ENCODE measurements around the gene TLK2.
A peak's percentile ranks its signal among the peaks of the same experiment; 100 is the strongest.
"Not testable (repeated sequence)": the region's sequence is repeated elsewhere in the genome, so short reads cannot be mapped to it uniquely, and the experiment has no call there.

Gene TLK2

DNA sequence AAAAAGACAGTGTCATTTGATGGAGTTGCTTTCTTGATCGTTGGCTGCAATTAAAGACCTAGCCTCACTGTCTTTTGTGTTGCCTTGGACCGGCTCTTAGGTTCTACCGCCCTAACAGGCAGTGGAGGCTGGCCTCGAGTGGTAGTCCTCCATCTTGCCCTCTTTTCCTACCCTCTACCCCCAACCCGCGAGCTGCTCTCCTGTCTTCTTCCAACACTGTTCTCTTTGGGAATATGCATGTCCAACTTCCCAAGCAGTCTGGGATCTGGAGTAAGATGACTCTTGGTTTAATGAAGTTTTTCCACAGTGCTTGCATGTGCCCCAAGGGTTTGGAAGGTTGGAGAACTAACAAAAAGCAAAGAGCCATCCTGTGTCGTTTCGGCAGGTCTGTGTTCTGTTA, 1.5 kb upstream of the TLK2 start:
- peak overlapping the region; percentile 80 for H3K9ac ChIP-seq (ENCODE audit: low read length)
- not testable (repeated sequence) for H2AFZ ChIP-seq (ENCODE audit: low read depth, low read length); H3K9me3 ChIP-seq (ENCODE audit: insufficient read depth, low read length); H4K20me1 ChIP-seq (ENCODE audit: insufficient read depth, low read length); H3K27me3 ChIP-seq (ENCODE audit: low read depth, low read length); H3K36me3 ChIP-seq (replicated peaks; ENCODE audit: low read depth, low read length); H3K27ac ChIP-seq (ENCODE audit: low read length)
- H3K4me3 ChIP-seq (ENCODE audit: low read length) = peak overlapping the region; percentile 88
- peak overlapping the region; percentile 87 for H3K4me2 ChIP-seq (ENCODE audit: low read length)
- H3K4me1 ChIP-seq (ENCODE audit: low read length) = peaks cover 10% of the 10 kb centered on the region
- peaks cover 51% of the 10 kb centered on the region for H3K79me2 ChIP-seq (ENCODE audit: low read length)

DNA sequence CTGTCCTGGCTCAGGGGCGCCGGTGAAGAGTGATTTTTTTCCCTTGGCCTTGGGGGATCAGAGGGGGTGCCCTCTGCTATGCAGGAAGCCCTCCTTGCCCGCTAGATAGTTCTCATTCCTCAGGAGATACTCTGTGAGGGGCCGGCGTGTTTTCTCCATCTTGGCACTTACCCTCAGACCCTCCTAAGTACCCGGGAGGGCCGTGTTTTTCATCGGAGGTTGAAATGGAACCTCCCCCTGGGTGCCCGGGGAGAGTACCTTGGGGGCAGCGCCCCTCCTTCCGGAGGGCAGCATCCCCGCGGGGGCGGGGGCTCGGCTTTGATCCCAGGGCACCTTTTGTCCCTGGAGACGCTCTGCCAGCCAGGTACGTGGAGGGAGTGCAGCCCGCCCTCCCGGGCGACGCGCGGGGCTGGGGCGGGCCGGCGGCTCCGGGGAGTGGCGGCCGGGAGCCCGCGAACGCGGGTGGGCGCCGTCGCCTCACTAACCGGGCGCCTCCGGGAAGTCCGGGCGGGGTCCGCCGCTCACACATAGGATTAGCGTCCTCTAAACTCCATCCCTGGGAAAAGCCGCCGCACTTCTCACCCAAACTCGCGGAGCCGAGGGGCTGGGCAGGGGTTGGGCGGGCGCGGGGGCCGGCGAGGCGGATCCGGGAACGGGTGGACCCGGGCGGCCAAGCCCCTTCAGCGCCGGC, 762 bp upstream of the TLK2 start:
- peaks cover 58% of the 10 kb centered on the region for H3K79me2 ChIP-seq (ENCODE audit: low read length)
- peaks cover 10% of the 10 kb centered on the region for H3K4me1 ChIP-seq (ENCODE audit: low read length)
- peak overlapping the region; percentile 88 for H3K4me3 ChIP-seq (ENCODE audit: low read length)
- H3K27ac ChIP-seq (ENCODE audit: low read length) = peak overlapping the region; percentile 56
- H3K4me2 ChIP-seq (ENCODE audit: low read length) = peak overlapping the region; percentile 87
- H3K9me3 ChIP-seq (ENCODE audit: insufficient read depth, low read length); H4K20me1 ChIP-seq (ENCODE audit: insufficient read depth, low read length); H2AFZ ChIP-seq (ENCODE audit: low read depth, low read length); H3K36me3 ChIP-seq (replicated peaks; ENCODE audit: low read depth, low read length); H3K27me3 ChIP-seq (ENCODE audit: low read depth, low read length): not testable (repeated sequence)
- H3K9ac ChIP-seq (ENCODE audit: low read length) = peak overlapping the region; percentile 80

GRCh38 chr17:62478880-62479638, 434 bp downstream of the TLK2 start:
- H3K4me2 ChIP-seq (ENCODE audit: low read length) = peak overlapping the region; percentile 80
- not testable (repeated sequence) for H3K36me3 ChIP-seq (replicated peaks; ENCODE audit: low read depth, low read length); H4K20me1 ChIP-seq (ENCODE audit: insufficient read depth, low read length); H3K9me3 ChIP-seq (ENCODE audit: insufficient read depth, low read length); H2AFZ ChIP-seq (ENCODE audit: low read depth, low read length); H3K27me3 ChIP-seq (ENCODE audit: low read depth, low read length)
- H3K4me1 ChIP-seq (ENCODE audit: low read length) = peaks cover 10% of the 10 kb centered on the region
- H3K9ac ChIP-seq (ENCODE audit: low read length) = peak overlapping the region; percentile 83
- H3K27ac ChIP-seq (ENCODE audit: low read length) = peak overlapping the region; percentile 64
- peaks cover 70% of the 10 kb centered on the region for H3K79me2 ChIP-seq (ENCODE audit: low read length)
- peak overlapping the region; percentile 85 for H3K4me3 ChIP-seq (ENCODE audit: low read length)

- peaks cover 73% of the 10 kb centered on the region for H3K79me2 ChIP-seq (ENCODE audit: low read length)
- not testable (repeated sequence) for H3K36me3 ChIP-seq (replicated peaks; ENCODE audit: low read depth, low read length); H3K9me3 ChIP-seq (ENCODE audit: insufficient read depth, low read length); H3K27me3 ChIP-seq (ENCODE audit: low read depth, low read length); H2AFZ ChIP-seq (ENCODE audit: low read depth, low read length); H4K20me1 ChIP-seq (ENCODE audit: insufficient read depth, low read length)
- peak overlapping the region; percentile 85 for H3K4me3 ChIP-seq (ENCODE audit: low read length)
- H3K27ac ChIP-seq (ENCODE audit: low read length) = peak overlapping the region; percentile 64
- H3K9ac ChIP-seq (ENCODE audit: low read length) = peak overlapping the region; percentile 83
- peak overlapping the region; percentile 80 for H3K4me2 ChIP-seq (ENCODE audit: low read length)
- peaks cover 10% of the 10 kb centered on the region for H3K4me1 ChIP-seq (ENCODE audit: low read length)
Measured at GRCh38 chr17:62479639-62480258, 1.1 kb downstream of the TLK2 start.

DNA sequence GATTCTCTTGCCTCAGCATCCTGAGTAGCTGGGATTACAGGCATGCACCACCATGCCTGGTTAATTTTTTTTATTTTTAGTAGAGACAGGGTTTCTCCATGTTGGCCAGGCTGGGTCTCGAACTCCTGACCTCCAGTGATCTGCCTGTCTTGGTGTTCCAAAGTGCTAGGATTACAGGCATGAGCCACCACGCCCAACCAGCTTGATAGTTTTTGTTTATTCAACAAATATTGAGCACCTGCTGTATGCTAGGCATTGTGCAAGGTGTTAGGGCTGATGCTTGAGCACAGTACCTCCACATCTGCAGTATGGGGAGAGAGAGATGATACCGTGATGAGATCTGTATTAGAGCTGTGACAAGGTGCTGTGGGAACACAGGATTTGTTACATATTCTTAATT, 3.9 kb downstream of the TLK2 start:
- not testable (repeated sequence) for H3K4me3 ChIP-seq (ENCODE audit: low read length); H3K4me1 ChIP-seq (ENCODE audit: low read length); H3K9ac ChIP-seq (ENCODE audit: low read length); H4K20me1 ChIP-seq (ENCODE audit: insufficient read depth, low read length); H3K4me2 ChIP-seq (ENCODE audit: low read length); H3K27me3 ChIP-seq (ENCODE audit: low read depth, low read length); H2AFZ ChIP-seq (ENCODE audit: low read depth, low read length); H3K36me3 ChIP-seq (replicated peaks; ENCODE audit: low read depth, low read length); H3K27ac ChIP-seq (ENCODE audit: low read length); H3K9me3 ChIP-seq (ENCODE audit: insufficient read depth, low read length)
- H3K79me2 ChIP-seq (ENCODE audit: low read length) = peaks cover 86% of the 10 kb centered on the region

DNA sequence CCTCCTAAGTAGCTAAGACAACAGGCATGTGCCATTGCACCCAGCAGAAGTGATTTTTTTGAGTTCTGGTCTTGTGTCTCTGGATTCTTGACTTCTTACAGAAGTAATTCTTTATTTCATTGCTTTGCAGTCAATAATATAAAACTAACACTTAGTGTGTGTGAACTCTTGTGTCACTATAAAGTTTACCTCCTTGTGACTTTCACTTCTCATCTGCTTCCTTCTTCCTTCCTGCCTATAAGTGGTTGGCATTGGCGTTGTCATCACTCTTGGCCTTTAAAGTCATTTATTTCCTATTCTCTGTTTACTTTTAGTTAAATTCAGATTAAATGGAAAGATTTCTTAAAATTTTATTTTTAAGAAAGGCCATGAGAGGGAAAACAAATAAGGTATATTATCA, 12.4 kb downstream of the TLK2 start:
- H3K27me3 ChIP-seq (ENCODE audit: low read depth, low read length); H3K4me2 ChIP-seq (ENCODE audit: low read length); H2AFZ ChIP-seq (ENCODE audit: low read depth, low read length); H3K4me1 ChIP-seq (ENCODE audit: low read length); H3K27ac ChIP-seq (ENCODE audit: low read length); H3K9me3 ChIP-seq (ENCODE audit: insufficient read depth, low read length); H3K9ac ChIP-seq (ENCODE audit: low read length); H3K4me3 ChIP-seq (ENCODE audit: low read length); H3K36me3 ChIP-seq (replicated peaks; ENCODE audit: low read depth, low read length): not testable (repeated sequence)
- Histone ChIP-seq H4K20me1 (ENCODE audit: insufficient read depth, low read length) (peaks cover 21% of the 10 kb centered on the region), H3K79me2 (ENCODE audit: low read length) (peaks cover 95% of the 10 kb centered on the region)

- not testable (repeated sequence) for H3K4me3 ChIP-seq (ENCODE audit: low read length); H2AFZ ChIP-seq (ENCODE audit: low read depth, low read length); H3K9me3 ChIP-seq (ENCODE audit: insufficient read depth, low read length); H3K27ac ChIP-seq (ENCODE audit: low read length); H3K4me2 ChIP-seq (ENCODE audit: low read length); H3K27me3 ChIP-seq (ENCODE audit: low read depth, low read length); H3K4me1 ChIP-seq (ENCODE audit: low read length); H3K36me3 ChIP-seq (replicated peaks; ENCODE audit: low read depth, low read length); H3K9ac ChIP-seq (ENCODE audit: low read length)
- peaks cover 95% of the 10 kb centered on the region for H3K79me2 ChIP-seq (ENCODE audit: low read length)
- H4K20me1 ChIP-seq (ENCODE audit: insufficient read depth, low read length) = peaks cover 21% of the 10 kb centered on the region
Measured at GRCh38 chr17:62493049-62493655, 14.5 kb downstream of the TLK2 start.

- Histone ChIP-seq H3K79me2 (ENCODE audit: low read length) (peaks cover 94% of the 10 kb centered on the region), H4K20me1 (ENCODE audit: insufficient read depth, low read length) (peaks cover 26% of the 10 kb centered on the region)
- not testable (repeated sequence) for H3K4me3 ChIP-seq (ENCODE audit: low read length); H2AFZ ChIP-seq (ENCODE audit: low read depth, low read length); H3K27ac ChIP-seq (ENCODE audit: low read length); H3K9ac ChIP-seq (ENCODE audit: low read length); H3K36me3 ChIP-seq (replicated peaks; ENCODE audit: low read depth, low read length); H3K9me3 ChIP-seq (ENCODE audit: insufficient read depth, low read length); H3K4me1 ChIP-seq (ENCODE audit: low read length); H3K4me2 ChIP-seq (ENCODE audit: low read length); H3K27me3 ChIP-seq (ENCODE audit: low read depth, low read length)
Measured at GRCh38 chr17:62494073-62494472, 15.4 kb downstream of the TLK2 start.

- Histone ChIP-seq H4K20me1 (ENCODE audit: insufficient read depth, low read length) (peaks cover 24% of the 10 kb centered on the region), H3K79me2 (ENCODE audit: low read length) (peaks cover 85% of the 10 kb centered on the region)
- H3K9me3 ChIP-seq (ENCODE audit: insufficient read depth, low read length); H3K4me2 ChIP-seq (ENCODE audit: low read length); H3K27me3 ChIP-seq (ENCODE audit: low read depth, low read length); H3K27ac ChIP-seq (ENCODE audit: low read length); H2AFZ ChIP-seq (ENCODE audit: low read depth, low read length); H3K4me3 ChIP-seq (ENCODE audit: low read length); H3K9ac ChIP-seq (ENCODE audit: low read length); H3K4me1 ChIP-seq (ENCODE audit: low read length); H3K36me3 ChIP-seq (replicated peaks; ENCODE audit: low read depth, low read length): not testable (repeated sequence)
Measured at GRCh38 chr17:62496344-62496743, 17.7 kb downstream of the TLK2 start.
